Fibroblast of lung (primary cell): ENCODE measurements around the gene PCSK2. TPM values are rescaled to one million over a fixed set of nuclear protein-coding genes. Genes with fewer than 3 reads are reported as not detected.

Source experiments
- DNase-seq, 2 donors: peaks; one replicate each; pipeline versions ENCODE4 v3.0.0 to v3.0.0-alpha.2; 2010; ENCODE audit warnings: low read depth in 2 of 2
- H2AFZ ChIP-seq: 2 replicates; pipeline ENCODE4 v1.5.1; 2012; ENCODE audit warnings: low read length, control low read depth, inconsistent platforms
- H3K27ac ChIP-seq: 2 replicates; pipeline ENCODE4 v1.5.1; 2011; ENCODE audit warnings: low read length, control low read depth; ENCODE audit not compliant: insufficient read depth
- H3K27me3 ChIP-seq: 2 replicates; pipeline ENCODE4 v1.5.1; 2011; ENCODE audit warnings: mild to moderate bottlenecking, low read length; ENCODE audit not compliant: control insufficient read depth, insufficient read depth
- H3K36me3 ChIP-seq: 2 replicates; pipeline ENCODE4 v1.5.1; 2011; ENCODE audit warnings: low read length; ENCODE audit not compliant: control insufficient read depth, insufficient read depth
- H3K4me1 ChIP-seq: 2 replicates; pipeline ENCODE4 v1.5.1; 2011; ENCODE audit warnings: low read length; ENCODE audit not compliant: control insufficient read depth, insufficient read depth; ENCODE audit errors: extremely low read depth
- H3K4me2 ChIP-seq: 2 replicates; pipeline ENCODE4 v1.5.1; 2011; ENCODE audit warnings: low read length, control low read depth; ENCODE audit not compliant: insufficient read depth; ENCODE audit errors: extremely low read depth
- H3K4me3 ChIP-seq, 4 experiments: fragments of 200-600 bp in 1 of 4; sonication (generic) in 1 of 4; replicated peaks in 1 of 4; 2 replicates each; pipeline ENCODE4 v1.5.1; 2011 to 2016; ENCODE audit warnings: low read length in 4 of 4, low read depth in 3 of 4, mild to moderate bottlenecking in 3 of 4, control low read depth in 2 of 4, inconsistent platforms in 1 of 4, mixed read lengths in 1 of 4; ENCODE audit not compliant: insufficient read depth in 1 of 4; ENCODE audit errors: control extremely low read depth in 1 of 4
- H3K79me2 ChIP-seq: 2 replicates; pipeline ENCODE4 v1.5.1; 2012; ENCODE audit warnings: mild to moderate bottlenecking, low read length, inconsistent platforms; ENCODE audit not compliant: control insufficient read depth, insufficient read depth
- H3K9ac ChIP-seq: 2 replicates; pipeline ENCODE4 v1.5.1; 2011; ENCODE audit warnings: mild to moderate bottlenecking, low read length, control low read depth; ENCODE audit not compliant: insufficient read depth
- H3K9me3 ChIP-seq: 2 replicates; pipeline ENCODE4 v1.5.1; 2012; ENCODE audit warnings: low read depth, low read length; ENCODE audit not compliant: control insufficient read depth, insufficient read depth
- H4K20me1 ChIP-seq: 2 replicates; pipeline ENCODE4 v1.5.1; 2011; ENCODE audit warnings: low read length; ENCODE audit not compliant: control insufficient read depth, insufficient read depth; ENCODE audit errors: extremely low read depth
- EZH2 ChIP-seq: IDR thresholded peaks from 2 replicates; pipeline ENCODE4 v1.5.1; 2012; ENCODE audit warnings: low read length, control low read depth, mild to moderate bottlenecking; ENCODE audit errors: missing control alignments
- polyA plus RNA-seq, 2 donors: library from polyadenylated mRNA; depleted of rRNA in 1 of 2; stranded (reverse) in 1 of 2; unstranded in 1 of 2; fragments of >200 nt; gene quantifications; 2 replicates each; pipeline ENCODE4 v1.2.1, GENCODE V29; 2011 to 2012; ENCODE audit warnings: missing spikeins in 1 of 2
- total RNA-seq: library from RNA; depleted of rRNA; stranded (reverse); fragments of >200 nt; gene quantifications from 2 replicates; pipeline ENCODE4 v1.2.1, GENCODE V29; 2014
- TF ChIP-seq, protein P1 (sequence below), 2 donors: IDR thresholded peaks in 1 of 2; conservative IDR thresholded peaks in 1 of 2; 1 replicate in 1 of 2; 2 replicates in 1 of 2; pipeline ENCODE4 v1.5.1; 2011 to 2012; ENCODE audit warnings: low read length in 2 of 2, control low read depth in 1 of 2, inconsistent platforms in 1 of 2, low read depth in 1 of 2, mild to moderate bottlenecking in 1 of 2

PCSK2 gene
- total and polyA plus RNA-seq, 2 donors (not counting 1 experiment from before 2014, with no cell fraction given): under 0.01 to 1.2 TPM

GRCh38 chr20:17350321-17350720, 123.5 kb downstream of the PCSK2 start:
- H2AFZ ChIP-seq: no peak overlapping the region
- no peak overlapping the region for H3K9ac ChIP-seq
- H3K27ac ChIP-seq: no peak overlapping the region
- no peak overlapping the region for H3K4me2 ChIP-seq
- no peak for TF ChIP-seq EZH2
- TF ChIP-seq, protein P1, sequence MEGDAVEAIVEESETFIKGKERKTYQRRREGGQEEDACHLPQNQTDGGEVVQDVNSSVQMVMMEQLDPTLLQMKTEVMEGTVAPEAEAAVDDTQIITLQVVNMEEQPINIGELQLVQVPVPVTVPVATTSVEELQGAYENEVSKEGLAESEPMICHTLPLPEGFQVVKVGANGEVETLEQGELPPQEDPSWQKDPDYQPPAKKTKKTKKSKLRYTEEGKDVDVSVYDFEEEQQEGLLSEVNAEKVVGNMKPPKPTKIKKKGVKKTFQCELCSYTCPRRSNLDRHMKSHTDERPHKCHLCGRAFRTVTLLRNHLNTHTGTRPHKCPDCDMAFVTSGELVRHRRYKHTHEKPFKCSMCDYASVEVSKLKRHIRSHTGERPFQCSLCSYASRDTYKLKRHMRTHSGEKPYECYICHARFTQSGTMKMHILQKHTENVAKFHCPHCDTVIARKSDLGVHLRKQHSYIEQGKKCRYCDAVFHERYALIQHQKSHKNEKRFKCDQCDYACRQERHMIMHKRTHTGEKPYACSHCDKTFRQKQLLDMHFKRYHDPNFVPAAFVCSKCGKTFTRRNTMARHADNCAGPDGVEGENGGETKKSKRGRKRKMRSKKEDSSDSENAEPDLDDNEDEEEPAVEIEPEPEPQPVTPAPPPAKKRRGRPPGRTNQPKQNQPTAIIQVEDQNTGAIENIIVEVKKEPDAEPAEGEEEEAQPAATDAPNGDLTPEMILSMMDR (conservative IDR thresholded peaks at IDR 0.05 in 1 of 2, IDR thresholded peaks at IDR 0.05 in 1 of 2; ENCODE audit: low read depth in 1 of 2, low read length in 2 of 2): no peak
- no peaks in the 10 kb centered on the region for H4K20me1 ChIP-seq
- H3K4me1 ChIP-seq: peaks cover 5% of the 10 kb centered on the region
- H3K27me3 ChIP-seq: no peaks in the 10 kb centered on the region
- no peaks in the 10 kb centered on the region for H3K36me3 ChIP-seq
- H3K4me3 ChIP-seq: no peak overlapping the region
- no peaks in the 10 kb centered on the region for H3K9me3 ChIP-seq
- DNase-seq: no peak
- no peaks in the 10 kb centered on the region for H3K79me2 ChIP-seq

GRCh38 chr20:17357238-17357637, 130.4 kb downstream of the PCSK2 start:
- Histone ChIP-seq H2AFZ (no peak overlapping the region), H3K27me3 (no peaks in the 10 kb centered on the region), H4K20me1 (no peaks in the 10 kb centered on the region), H3K4me1 (no peaks in the 10 kb centered on the region), H3K36me3 (no peaks in the 10 kb centered on the region), H3K4me3 (no peak overlapping the region), H3K4me2 (no peak overlapping the region), H3K79me2 (no peaks in the 10 kb centered on the region), H3K9me3 (no peaks in the 10 kb centered on the region), H3K9ac (no peak overlapping the region), H3K27ac (no peak overlapping the region)
- DNase-seq: no peak
- no peak for TF ChIP-seq EZH2
- TF ChIP-seq, protein P1 (conservative IDR thresholded peaks at IDR 0.05 in 1 of 2, IDR thresholded peaks at IDR 0.05 in 1 of 2; ENCODE audit: low read depth in 1 of 2, low read length in 2 of 2): no peak

GRCh38 chr20:17358854-17359253, 132.0 kb downstream of the PCSK2 start:
- Histone ChIP-seq H3K9ac (no peak overlapping the region), H3K36me3 (no peaks in the 10 kb centered on the region), H3K9me3 (no peaks in the 10 kb centered on the region), H3K4me2 (no peak overlapping the region), H2AFZ (no peak overlapping the region), H4K20me1 (no peaks in the 10 kb centered on the region), H3K27me3 (no peaks in the 10 kb centered on the region), H3K79me2 (no peaks in the 10 kb centered on the region), H3K4me1 (no peaks in the 10 kb centered on the region), H3K4me3 (no peak overlapping the region), H3K27ac (no peak overlapping the region)
- no peak for TF ChIP-seq EZH2
- TF ChIP-seq, protein P1 (conservative IDR thresholded peaks at IDR 0.05 in 1 of 2, IDR thresholded peaks at IDR 0.05 in 1 of 2; ENCODE audit: low read depth in 1 of 2, low read length in 2 of 2): no peak
- no peak for DNase-seq
